NCI-H2107 (cell line): Measurements from ENCODE around the gene VPS35L.

ENCODE experiments used
- DNase-seq: peaks from one replicate; lab custom pipeline; 2025; lab: John Stamatoyannopoulos, UW

Gene VPS35L

GRCh38 chr16:19555186-19555937, at the start of gene VPS35L:
Gene VPS35L, plus strand, starts transcription at chr16:19555703. Its CDS starts 27 bp downstream, at chr16:19555730.
- DNase-seq: peak; percentile 86

DNA sequence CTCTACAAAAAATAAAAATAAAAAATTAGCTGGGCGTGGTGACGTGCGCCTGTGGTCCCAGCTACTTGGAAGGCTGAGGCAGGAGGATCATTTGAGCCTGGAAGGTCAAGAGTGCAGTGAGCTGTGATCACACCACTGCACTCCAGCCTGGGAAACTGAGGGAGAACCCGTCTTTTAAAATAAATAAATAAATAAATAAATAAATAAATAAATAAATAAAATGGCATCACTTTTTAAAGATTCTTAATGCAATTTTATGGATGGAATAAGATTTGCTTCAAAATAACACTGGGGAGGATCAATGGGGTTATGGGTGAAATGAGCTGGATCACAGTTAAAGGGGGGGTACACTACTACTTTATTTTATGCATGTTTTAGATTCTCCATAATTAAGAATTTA, 48.5 kb upstream of the VPS35L start:
- DNase-seq: no peak

GRCh38 chr16:19507867-19508266, 47.6 kb upstream of the VPS35L start:
- no peak for DNase-seq

DNA sequence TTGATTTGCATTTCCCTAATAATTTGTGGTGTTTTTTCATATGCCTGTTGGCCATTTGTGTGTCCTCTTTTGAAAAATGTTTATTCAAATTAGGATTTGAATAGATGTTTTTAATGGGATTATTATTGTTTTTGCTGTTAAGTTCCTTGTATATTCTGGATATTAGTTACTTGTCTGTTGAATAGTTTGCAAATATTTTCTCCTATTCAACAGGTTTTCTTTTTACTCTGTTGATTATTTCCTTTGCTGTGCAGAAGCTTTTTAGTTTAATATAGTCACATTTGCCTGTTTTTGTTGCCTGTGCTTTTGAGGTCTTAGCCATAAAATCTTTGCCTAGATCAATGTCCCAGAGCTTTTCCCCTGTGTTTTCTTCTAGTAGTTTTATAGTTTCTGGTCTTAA, 43.2 kb upstream of the VPS35L start:
- DNase-seq: no peak

- no peak for DNase-seq
Observed at GRCh38 chr16:19513377-19514053, 42.0 kb upstream of the VPS35L start.

GRCh38 chr16:19515757-19516156, 39.7 kb upstream of the VPS35L start:
- no peak for DNase-seq

- DNase-seq: no peak
Observed at GRCh38 chr16:19517424-19518089, 37.9 kb upstream of the VPS35L start.

GRCh38 chr16:19518388-19518787, 37.1 kb upstream of the VPS35L start:
- no peak for DNase-seq

DNA sequence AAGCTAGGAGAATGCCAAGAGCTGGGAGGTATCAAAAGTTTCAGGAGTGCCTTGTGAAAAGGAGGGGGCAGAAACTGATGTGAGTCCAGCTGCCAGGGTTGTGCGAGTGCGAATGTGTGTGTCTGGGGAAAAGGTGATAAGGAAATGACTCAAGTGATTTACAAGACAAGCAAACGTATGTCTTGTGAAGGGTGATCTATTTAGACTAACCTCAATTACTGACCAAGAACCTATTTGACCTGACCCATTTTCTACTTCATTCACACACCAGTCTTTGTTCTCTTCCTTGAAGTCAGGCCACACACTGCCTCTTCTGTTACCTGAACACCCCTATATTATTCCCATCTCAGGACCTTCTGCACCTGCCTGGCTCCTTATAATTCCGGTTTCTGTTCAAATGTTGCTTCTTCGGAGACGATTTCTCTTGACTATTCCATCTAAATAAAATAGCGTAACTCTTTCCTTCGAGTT, 34.6 kb upstream of the VPS35L start:
- no peak for DNase-seq

GRCh38 chr16:19521471-19522396, 33.8 kb upstream of the VPS35L start, which contains the start of gene GDE1:
Gene GDE1, minus strand, starts transcription at chr16:19522098. Its CDS starts 134 bp downstream, at chr16:19521964.
- DNase-seq: peak; percentile 86

GRCh38 chr16:19522397-19522732, 33.1 kb upstream of the VPS35L start:
- no peak for DNase-seq

DNA sequence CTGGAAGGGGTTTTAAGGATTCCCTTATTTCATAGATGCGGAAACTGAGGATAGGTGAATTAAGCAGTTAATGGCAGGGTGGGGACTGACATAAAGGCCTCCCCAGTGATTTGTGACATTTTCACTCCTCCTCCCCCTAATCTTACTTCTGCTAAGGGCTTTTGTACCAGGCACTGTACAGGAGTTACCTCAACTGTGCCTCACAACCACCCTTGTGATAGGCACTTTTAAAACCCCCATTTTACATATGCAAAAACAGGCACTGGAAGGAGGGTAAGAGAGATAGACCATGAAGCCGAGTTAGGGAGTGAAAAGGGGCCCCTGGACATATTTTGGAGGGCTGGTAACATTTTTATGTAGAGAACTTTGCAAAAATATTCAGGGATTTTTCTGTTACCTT, 32.7 kb upstream of the VPS35L start:
- no peak for DNase-seq

GRCh38 chr16:19523184-19523558, 32.3 kb upstream of the VPS35L start:
- no peak for DNase-seq

DNA sequence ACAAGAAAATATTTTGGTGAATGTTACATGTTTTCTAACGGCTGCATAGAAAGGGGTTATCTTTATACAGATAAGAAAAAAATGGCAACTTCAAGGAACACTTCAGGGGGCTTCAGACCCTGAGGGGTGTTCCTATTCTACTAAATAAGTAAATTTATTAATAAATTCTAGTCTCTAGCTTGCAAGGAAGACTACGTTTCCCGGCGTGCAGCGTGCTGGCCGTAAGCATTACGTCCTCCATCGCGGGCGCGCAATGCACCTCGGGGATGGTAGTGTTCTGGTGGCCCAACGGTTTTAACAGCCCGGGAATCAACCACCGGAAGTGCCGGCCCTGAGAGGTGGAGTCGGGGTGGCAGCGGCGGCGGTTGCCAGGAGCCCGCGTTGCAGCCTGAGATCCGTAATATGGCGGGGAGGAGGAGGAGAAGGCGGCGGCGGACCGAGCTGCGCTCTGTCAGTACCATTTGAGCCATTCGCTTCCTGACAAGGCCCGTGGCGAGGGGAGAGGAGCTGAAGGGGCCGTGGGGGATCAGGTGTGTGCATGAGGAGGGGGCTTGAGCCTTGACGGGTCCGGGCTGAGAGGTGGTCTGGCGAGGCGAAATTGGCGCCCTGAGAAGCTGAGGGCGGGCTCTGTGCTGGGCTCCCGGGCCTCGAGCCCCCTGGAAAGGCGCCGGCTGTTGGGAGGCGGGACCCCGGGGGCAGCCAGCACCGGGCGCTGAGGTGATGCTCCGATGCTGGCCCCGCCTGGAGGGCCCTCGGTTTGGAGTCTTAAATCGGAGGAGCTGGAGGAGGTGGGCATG, 31.7 kb upstream of the VPS35L start, which contains the start of gene CCP110:
Gene CCP110, plus strand, starts transcription at position 384 of the 797 bp plus-strand sequence. CDS start 3,940 bp downstream, outside the sequence.
- peak; percentile 92 for DNase-seq

DNA sequence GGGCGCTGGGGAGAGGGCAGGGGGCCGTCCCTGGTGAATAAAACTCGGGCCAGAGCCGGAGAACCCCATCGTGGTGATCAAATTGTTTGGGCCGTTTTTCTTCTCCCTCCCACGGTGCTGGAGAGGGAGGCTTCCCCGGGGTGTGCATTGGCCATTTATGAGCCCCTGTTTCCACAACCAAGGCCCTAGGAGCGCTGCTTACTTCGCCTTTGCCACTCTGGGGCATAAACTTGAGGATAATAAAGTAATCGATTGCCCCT, 31.2 kb upstream of the VPS35L start:
- DNase-seq: no peak

DNA sequence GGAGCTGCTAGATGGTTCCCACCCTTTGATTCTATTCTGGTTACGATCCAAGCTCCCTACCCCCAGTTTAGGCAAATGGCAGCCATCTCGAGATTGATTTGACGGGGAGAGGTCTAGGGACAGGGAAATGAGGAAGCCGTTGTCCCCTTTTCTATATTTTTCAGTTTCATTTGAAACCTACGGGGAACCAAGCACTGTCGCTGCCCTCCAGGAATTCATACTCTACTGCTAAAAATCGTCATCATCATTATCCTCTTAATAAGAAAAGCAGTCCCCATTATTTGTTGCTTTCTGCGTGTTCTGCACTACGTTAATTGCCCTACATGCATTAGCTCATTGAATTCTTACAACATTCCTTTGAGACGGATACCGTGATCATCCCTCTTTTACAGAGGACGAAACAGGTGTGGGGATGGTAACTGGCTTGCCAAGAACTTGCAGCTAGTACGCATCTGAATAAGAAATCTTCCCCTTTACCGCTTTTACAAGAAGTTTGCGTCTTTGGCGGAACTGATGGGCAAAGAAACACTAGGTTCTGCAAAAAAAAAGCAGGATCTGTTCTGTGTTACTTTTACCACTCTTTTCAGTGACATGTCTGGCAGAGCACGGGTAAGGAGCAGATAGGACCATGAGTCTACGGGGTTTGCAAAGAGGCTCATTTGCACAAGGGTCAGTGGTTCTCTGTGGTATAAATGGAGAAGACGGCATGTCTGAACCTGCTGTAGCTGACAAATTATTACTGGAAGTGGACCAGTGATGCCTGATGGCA, 30.7 kb upstream of the VPS35L start:
- DNase-seq: no peak

GRCh38 chr16:19525385-19525723, 30.1 kb upstream of the VPS35L start:
- DNase-seq: no peak

DNA sequence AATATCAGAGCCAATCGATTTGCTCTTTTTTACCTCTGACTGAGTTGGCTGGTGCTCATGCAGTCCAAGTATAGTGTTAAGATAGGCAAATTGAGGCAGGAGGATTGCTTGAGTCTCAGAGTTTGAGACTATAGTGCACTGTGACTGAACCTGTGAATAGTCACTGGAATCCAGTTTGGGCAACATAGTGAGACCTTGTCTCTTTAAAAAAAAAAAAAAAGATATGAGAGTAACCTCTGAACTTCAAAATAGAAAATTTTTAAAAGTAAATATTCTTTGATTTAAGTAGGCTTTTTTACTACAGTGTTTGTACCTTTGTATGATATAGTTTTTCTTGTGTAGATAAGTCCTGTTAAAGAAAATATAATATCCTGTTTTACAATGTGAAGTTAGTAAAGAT, 28.3 kb upstream of the VPS35L start:
- DNase-seq: no peak

GRCh38 chr16:19528666-19529065, 26.8 kb upstream of the VPS35L start:
- DNase-seq: no peak

DNA sequence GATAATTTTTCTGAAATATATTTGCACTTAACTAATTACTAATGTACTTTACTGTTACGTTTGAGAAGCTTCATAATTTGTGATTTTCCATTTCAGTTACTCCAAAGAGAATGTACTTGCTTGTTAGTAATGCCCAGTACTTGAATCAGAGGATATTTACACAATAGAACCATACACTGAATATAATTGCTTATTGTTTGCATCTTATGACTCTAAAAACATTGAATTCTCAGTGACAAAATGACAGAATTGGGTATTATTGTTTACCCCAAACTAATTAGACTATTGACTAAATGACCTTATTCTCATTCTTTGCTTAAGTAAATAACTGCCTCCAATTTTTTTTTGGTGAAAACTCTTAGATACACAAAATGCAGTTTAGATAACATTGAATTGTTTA, 22.9 kb upstream of the VPS35L start:
- DNase-seq: no peak
